Activated naive CD8-positive, alpha-beta T cell treated with anti-CD3 and anti-CD28 coated beads for 36 hours (primary cell): ENCODE data around the gene LHFPL4. TPM values are rescaled to one million over a fixed set of nuclear protein-coding genes. Genes with fewer than 3 reads are reported as not detected.
"Not testable (repeated sequence)": the region's sequence is repeated elsewhere in the genome, so short reads cannot be mapped to it uniquely, and the experiment has no call there.

Experiments used
- DNase-seq: peaks from one replicate; pipeline ENCODE4 v3.0.0; 2021
- H3K27ac Mint-ChIP-seq: one replicate; pipeline ENCODE4 v1.8.0; 2022; ENCODE audit warnings: mild to moderate bottlenecking, moderate library complexity, mixed read lengths
- H3K27me3 Mint-ChIP-seq: one replicate; pipeline ENCODE4 v1.8.0; 2022; ENCODE audit warnings: mild to moderate bottlenecking, mixed read lengths
- H3K36me3 Mint-ChIP-seq: one replicate; pipeline ENCODE4 v1.8.0; 2021; ENCODE audit warnings: mild to moderate bottlenecking, mixed read lengths
- H3K4me1 Mint-ChIP-seq: one replicate; pipeline ENCODE4 v1.8.0; 2021; ENCODE audit warnings: mixed read lengths
- H3K4me3 Mint-ChIP-seq: one replicate; pipeline ENCODE4 v1.8.0; 2022; ENCODE audit warnings: mild to moderate bottlenecking, moderate library complexity, mixed read lengths
- H3K9me3 Mint-ChIP-seq: one replicate; pipeline ENCODE4 v1.8.0; 2022; ENCODE audit warnings: mixed read lengths
- total RNA-seq, 2 experiments: library from RNA; stranded (reverse); gene quantifications; one replicate each; pipeline ENCODE4 v1.2.3, GENCODE V29; 2021

The LHFPL4 gene
- not detected for total RNA-seq

DNA sequence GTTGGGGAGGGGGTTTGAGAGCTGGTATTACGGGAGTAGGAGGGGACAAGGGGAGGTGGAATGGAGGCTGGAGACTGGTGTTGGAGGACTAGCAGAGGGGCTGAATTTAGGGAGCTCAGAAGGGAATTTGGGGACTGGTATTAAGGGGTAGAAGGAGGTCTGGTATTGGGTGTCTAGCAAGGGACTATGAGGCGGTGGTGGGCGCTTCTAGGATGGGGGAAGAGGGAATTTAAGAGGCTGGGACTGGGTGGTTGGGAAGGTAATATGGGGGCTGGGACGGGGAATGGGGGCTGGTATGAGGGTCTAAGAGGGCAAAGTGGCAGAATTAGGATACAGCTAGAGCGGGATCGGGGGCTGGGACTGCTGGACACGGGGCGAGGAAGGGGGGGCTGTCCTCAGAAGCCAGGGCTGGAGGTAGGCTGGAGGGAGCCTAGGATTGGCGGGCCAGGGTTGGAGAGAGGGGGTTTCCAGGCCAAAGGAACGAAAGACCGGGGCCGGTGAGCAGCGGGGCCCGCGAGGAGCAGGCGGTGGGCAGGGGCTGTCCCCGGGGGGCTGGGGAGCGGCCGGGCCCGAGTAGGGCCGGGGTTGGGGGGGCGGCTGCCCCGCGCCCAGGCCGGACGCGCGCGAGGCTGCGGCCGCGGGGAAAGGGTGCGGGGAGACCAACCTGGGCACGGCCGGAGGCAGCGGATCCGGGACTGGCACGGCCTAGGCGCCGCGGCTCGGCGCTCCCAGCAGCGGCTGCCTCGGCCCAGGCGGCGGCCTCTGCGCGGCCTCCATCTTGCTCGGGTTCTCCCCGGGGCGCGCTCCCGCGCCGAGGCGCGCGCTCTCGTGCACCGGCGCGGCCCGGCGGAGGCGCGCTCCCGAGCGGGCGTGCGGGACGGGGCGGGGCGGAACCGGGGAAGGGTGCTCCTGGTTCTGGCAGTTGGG, at the start of gene LHFPL4:
Gene LHFPL4, minus strand, starts transcription at position 802 of the 927 bp plus-strand sequence. CDS start 1,143 bp downstream, outside the sequence.
- Mint-ChIP-seq H3K9me3 (peaks cover 2% of the 10 kb centered on the region), H3K4me1 (peaks cover 5% of the 10 kb centered on the region), H3K36me3 (peaks cover 2% of the 10 kb centered on the region), H3K4me3 (no peak within 1 kb of the TSS), H3K27me3 (peaks cover 70% of the 10 kb centered on the region), H3K27ac (no peak within 1 kb of the TSS)
- DNase-seq = no peak

DNA sequence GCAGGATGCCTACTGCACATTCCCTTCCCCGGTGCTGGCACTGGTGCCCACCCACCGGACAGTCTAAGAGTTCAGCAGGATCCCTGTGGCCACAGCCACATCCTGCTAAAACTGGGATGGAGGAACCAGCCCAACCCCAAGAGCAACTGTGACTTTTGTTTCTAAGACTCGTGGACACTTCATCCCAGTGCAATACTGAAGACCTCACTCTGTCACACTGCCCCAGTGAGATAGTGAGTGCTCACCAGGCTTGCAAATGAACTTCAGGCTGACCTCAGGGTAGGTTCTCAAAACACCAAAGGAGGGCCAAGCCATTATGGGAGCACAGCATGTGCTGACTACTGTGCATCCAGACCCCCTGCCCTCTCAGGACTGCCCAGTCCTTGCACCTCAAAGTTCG, 49.0 kb upstream of the LHFPL4 start:
- Mint-ChIP-seq H3K27ac (no peak overlapping the region), H3K4me3 (no peak overlapping the region), H3K4me1 (peaks cover 2% of the 10 kb centered on the region), H3K36me3 (peaks cover 3% of the 10 kb centered on the region), H3K9me3 (peaks cover 5% of the 10 kb centered on the region), H3K27me3 (peaks cover 54% of the 10 kb centered on the region)
- no peak for DNase-seq

DNA sequence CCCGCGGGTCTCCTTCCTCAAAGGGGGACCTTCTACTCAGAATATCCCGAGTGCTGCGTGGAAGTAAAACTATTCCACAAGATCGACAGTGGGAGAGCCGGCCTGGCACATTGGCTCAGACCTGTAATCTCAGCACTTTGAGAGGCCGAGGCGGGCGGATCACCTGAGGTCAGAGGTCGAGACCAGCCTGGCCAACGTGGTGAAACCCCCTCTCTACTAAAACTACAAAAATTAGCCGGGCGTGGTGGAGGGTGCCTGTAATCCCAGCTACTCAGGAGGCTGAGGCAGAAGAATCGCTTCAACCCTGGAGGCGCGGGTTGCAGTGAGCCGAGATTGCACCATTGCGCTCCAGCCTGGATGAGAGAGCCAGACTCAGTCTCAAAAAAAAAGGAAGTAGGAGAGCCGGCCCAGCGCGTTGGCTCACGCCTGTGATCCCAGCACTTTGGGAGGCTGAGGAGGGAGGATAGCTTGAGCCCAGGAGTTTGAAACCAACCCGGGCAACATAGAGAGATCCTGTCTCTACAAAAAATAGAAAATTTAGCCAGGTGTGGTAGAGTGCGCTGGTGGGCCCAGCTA, 47.5 kb upstream of the LHFPL4 start:
- H3K27ac Mint-ChIP-seq, H3K9me3 Mint-ChIP-seq, DNase-seq, H3K4me1 Mint-ChIP-seq, H3K4me3 Mint-ChIP-seq, H3K36me3 Mint-ChIP-seq: not testable (repeated sequence)
- H3K27me3 Mint-ChIP-seq = peaks cover 56% of the 10 kb centered on the region

DNA sequence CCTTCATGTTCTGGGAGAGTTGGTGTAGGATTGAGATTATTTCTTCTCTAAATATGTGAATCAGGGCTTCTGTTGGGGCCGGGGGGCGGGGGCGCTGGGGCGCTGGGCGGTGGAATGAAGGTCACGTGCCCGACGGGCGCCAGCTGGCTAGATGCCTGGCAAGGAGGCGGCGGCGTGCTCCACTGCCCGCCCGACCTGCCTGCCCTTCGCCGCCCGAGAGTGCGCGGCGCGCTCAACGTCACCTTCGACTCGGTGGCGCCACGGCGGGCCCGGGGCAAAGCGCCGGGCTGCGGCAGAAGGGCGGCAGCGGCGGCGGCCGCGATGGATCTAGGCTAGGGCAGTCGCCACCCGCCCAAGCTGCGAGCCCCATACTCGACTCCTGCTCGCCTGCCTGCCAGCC, 47.0 kb upstream of the LHFPL4 start:
- no peak overlapping the region for H3K27ac Mint-ChIP-seq
- peaks cover 3% of the 10 kb centered on the region for H3K36me3 Mint-ChIP-seq
- peaks cover 2% of the 10 kb centered on the region for H3K4me1 Mint-ChIP-seq
- DNase-seq = peak; percentile 34
- no peak overlapping the region for H3K4me3 Mint-ChIP-seq
- peaks cover 3% of the 10 kb centered on the region for H3K9me3 Mint-ChIP-seq
- peaks cover 59% of the 10 kb centered on the region for H3K27me3 Mint-ChIP-seq

DNA sequence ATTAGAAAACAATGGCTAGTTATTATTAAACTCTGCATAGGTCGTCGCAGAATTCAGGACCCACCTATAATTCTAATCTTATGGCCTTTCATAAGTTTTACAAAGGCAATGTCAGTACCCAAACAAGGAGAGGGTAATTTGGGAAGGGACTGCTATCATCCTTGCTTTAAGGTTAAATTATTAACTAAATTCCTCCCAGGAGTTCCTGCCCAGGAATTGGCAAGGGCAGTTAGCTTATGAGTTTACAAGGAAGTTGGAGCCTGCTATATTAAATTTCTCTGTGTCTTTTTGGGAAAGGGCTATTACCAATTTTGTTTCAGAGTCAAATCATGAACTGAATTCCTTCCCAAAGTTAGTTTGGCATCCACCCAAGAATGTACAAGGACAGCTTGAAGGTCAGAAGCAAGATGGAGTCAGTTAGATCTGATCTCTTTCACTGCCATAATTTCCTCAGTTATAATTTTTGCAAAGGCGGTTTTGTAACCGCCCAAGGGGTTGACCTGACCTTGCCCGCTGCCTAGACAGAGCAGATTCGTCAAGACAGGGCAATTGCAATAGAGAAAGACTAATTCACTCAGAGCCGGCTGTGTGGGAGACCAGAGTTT, 45.3 kb upstream of the LHFPL4 start:
- H3K4me3 Mint-ChIP-seq = no peak overlapping the region
- no peaks in the 10 kb centered on the region for H3K9me3 Mint-ChIP-seq
- H3K27ac Mint-ChIP-seq = no peak overlapping the region
- DNase-seq = no peak
- peaks cover 2% of the 10 kb centered on the region for H3K4me1 Mint-ChIP-seq
- H3K27me3 Mint-ChIP-seq = peaks cover 56% of the 10 kb centered on the region
- H3K36me3 Mint-ChIP-seq = peaks cover 3% of the 10 kb centered on the region

DNA sequence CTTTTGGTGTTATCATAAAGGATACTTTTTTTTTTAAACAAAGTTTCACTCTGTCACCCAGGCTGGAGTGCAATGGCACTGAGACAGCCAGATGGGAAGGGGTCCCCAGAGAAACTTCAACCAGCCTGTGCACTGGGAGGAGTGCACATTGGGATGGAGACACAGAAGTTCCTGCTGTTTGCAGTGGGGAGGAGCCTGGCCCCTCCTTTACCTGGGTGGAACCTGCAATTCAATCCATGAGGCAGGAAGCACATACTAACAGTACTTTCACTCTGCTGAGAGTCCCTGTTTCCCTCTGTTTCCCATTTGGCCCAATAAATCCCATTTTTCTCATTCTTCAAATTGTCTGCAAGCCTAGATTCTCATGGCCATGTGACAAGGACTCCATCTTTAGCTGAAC, 42.3 kb upstream of the LHFPL4 start:
- Mint-ChIP-seq H3K27me3 (peaks cover 34% of the 10 kb centered on the region), H3K9me3 (no peaks in the 10 kb centered on the region), H3K27ac (no peak overlapping the region), H3K36me3 (no peaks in the 10 kb centered on the region), H3K4me3 (no peak overlapping the region), H3K4me1 (peaks cover 2% of the 10 kb centered on the region)
- DNase-seq = no peak

DNA sequence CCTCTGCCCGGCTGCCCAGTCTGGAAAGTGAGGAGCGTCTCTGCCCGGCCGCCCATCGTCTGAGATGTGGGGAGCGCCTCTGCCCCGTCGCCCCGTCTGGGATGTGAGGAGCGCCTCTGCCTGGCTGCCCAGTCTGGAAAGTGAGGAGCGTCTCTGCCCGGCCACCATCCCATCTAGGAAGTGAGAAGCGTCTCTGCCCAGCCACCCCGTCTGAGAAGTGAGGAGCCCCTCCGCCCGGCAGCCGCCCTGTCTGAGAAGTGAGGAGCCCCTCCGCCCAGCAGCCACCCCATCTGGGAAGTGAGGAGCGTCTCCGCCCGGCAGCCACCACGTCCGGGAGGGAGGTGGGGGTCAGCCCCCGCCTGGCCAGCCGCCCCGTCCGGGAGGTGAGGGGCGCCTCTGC, 38.2 kb upstream of the LHFPL4 start:
- not testable (repeated sequence) for H3K9me3 Mint-ChIP-seq, H3K36me3 Mint-ChIP-seq, H3K27ac Mint-ChIP-seq, H3K4me3 Mint-ChIP-seq, H3K4me1 Mint-ChIP-seq, DNase-seq
- H3K27me3 Mint-ChIP-seq = peaks cover 23% of the 10 kb centered on the region

DNA sequence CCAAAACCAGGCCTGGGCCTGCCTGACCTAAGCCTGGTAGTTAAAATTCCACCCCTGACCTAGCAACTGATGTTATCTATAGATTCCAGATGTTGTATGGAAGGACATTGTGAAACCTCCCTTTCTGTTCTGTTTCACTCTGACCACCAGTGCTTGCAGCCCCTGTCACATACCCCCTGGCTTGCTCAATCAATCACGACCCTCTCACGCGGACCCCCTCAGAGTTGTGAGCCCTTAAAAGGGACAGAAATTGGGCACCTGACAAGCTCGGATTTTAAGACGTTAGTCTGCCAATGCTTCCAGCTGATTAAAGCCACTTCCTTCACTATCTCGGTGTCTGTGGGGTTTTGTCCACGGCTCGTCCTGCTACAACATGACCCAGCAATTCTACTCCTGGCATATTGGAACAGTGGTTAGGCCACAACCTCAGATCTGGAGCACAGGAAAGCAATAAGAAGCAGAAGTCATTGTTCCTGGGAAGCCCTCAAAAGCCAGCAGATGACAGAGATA, 36.7 kb upstream of the LHFPL4 start:
- Mint-ChIP-seq H3K9me3 (no peaks in the 10 kb centered on the region), H3K36me3 (no peaks in the 10 kb centered on the region), H3K27me3 (peaks cover 16% of the 10 kb centered on the region), H3K4me3 (no peak overlapping the region), H3K27ac (no peak overlapping the region), H3K4me1 (no peaks in the 10 kb centered on the region)
- DNase-seq = no peak

DNA sequence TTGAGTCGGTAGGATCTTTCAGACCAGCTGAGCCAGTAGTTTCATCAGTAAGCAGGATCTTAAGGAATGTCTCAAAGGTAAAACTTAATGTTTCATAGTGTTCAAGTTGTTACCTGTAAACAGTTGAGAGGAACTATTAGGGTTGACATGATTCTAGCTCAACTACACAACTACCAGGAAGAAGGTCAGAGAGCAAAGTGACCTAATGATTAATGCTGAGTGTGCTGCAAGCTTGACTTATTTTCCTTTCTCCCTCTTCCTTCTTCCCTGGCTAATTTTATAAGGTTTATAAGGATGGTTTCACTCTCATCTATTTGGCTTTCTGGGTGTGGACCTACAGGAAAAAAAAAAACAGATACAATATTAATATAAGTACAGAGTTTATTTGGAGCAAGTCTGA, 30.2 kb upstream of the LHFPL4 start:
- peaks cover 5% of the 10 kb centered on the region for H3K9me3 Mint-ChIP-seq
- no peaks in the 10 kb centered on the region for H3K4me1 Mint-ChIP-seq
- H3K4me3 Mint-ChIP-seq = no peak overlapping the region
- DNase-seq = no peak
- no peaks in the 10 kb centered on the region for H3K27me3 Mint-ChIP-seq
- H3K36me3 Mint-ChIP-seq = no peaks in the 10 kb centered on the region
- H3K27ac Mint-ChIP-seq = no peak overlapping the region

DNA sequence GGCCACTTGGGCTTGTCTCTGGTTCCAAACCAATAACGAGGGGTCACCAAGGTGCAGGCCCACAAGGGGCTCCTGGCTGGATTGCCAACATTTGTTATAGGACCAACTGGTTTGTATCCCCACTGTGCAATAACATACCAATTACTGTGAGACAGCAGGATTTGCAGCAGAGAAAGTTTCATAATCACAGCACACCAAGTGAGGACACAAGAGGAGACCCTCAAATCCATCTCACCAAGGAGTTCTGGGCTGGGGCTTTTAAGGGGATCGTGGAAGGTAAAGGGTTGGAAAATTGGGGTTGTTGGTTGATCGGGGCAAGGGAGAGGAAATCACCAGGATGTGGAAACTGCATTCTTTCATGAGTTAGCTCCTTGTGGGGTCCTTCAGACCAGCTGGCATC, 29.7 kb upstream of the LHFPL4 start:
- DNase-seq = no peak
- Mint-ChIP-seq H3K4me3 (no peak overlapping the region), H3K27ac (no peak overlapping the region), H3K4me1 (no peaks in the 10 kb centered on the region), H3K27me3 (no peaks in the 10 kb centered on the region), H3K36me3 (no peaks in the 10 kb centered on the region), H3K9me3 (peaks cover 5% of the 10 kb centered on the region)

DNA sequence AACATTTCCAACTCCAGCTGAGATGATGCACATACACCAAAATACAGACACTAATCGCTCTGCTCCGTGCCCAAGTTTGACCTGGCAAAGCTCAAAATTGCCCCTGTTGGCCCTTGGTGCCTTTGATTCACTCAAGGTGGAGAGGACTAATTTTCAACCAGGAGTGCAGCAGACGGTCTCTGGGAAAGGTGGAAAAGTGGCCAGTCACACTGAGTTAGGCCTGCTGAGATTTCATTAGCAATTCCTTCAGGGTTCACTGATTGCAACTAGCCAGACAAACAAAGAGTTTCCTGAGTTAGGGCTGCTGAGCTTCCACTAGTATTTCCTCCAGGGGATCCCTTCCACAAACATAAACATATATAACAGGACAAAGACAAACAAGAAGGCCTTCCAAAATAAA, 28.7 kb upstream of the LHFPL4 start:
- H3K9me3 Mint-ChIP-seq = peaks cover 5% of the 10 kb centered on the region
- no peaks in the 10 kb centered on the region for H3K27me3 Mint-ChIP-seq
- H3K4me1 Mint-ChIP-seq = no peaks in the 10 kb centered on the region
- no peak for DNase-seq
- no peak overlapping the region for H3K4me3 Mint-ChIP-seq
- no peak overlapping the region for H3K27ac Mint-ChIP-seq
- H3K36me3 Mint-ChIP-seq = no peaks in the 10 kb centered on the region

DNA sequence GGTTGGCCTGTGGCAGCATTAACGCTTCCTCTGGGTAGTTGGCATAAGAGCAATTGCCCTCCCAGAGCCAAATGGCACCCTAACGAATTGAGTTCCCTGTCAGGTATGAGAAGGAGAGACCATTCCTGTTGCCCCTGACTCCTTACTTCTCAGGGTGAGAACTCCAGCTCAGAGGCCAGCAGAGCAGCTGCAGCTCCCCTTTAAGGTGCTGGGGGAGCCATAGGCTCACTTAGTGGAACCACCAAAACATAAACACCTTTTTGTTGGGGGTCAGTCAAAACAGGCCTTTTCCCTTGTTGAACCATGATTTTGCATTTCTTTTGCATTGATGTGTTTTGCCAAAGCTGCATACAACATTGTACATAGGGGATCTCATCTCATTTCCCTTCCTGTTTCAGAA, 28.1 kb upstream of the LHFPL4 start:
- Mint-ChIP-seq H3K36me3 (no peaks in the 10 kb centered on the region), H3K4me3 (no peak overlapping the region), H3K9me3 (peaks cover 5% of the 10 kb centered on the region), H3K4me1 (no peaks in the 10 kb centered on the region), H3K27ac (no peak overlapping the region), H3K27me3 (no peaks in the 10 kb centered on the region)
- DNase-seq = no peak

DNA sequence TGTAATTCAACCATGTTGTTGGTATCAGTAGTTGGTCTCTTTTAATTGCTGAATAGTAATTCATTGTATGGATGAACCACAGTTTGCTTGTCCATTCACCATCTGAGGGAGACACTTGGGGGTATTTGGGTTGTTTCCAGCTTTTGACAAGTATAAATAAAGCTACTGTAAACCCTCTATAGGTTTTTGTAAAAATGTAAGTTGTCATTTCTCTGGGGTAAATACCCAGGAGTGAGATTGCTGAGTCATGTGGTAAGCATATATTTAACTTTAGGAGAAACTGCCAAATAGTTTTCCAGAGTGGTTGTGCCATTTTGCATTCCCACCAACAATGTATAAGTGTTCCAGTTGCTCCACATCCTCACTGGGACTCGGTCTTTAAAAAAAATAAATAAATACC, 15.4 kb upstream of the LHFPL4 start:
- H3K36me3 Mint-ChIP-seq = no peaks in the 10 kb centered on the region

DNA sequence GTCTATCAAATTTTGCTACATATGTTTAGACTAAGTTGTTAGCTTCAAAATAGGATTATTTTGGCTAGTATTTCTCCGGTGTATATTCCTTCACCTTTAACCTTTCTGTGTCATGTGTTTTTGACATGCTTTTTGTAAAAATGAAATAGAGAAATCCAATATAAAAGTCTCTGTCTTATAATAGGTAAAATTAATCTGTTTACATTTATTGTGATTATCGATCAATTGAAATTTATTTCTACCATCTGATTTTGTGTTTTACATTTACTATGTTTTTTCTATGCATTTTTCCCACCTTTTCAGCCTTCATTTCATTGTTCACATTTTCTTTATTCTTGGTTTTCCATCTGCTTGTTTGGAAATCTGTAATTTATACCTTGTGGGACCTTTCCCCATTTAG, 11.7 kb upstream of the LHFPL4 start:
- no peaks in the 10 kb centered on the region for H3K4me1 Mint-ChIP-seq
- peaks cover 13% of the 10 kb centered on the region for H3K27me3 Mint-ChIP-seq
- H3K9me3 Mint-ChIP-seq = peaks cover 15% of the 10 kb centered on the region
- DNase-seq = no peak
- no peak overlapping the region for H3K4me3 Mint-ChIP-seq
- no peak overlapping the region for H3K27ac Mint-ChIP-seq
- no peaks in the 10 kb centered on the region for H3K36me3 Mint-ChIP-seq

More for the DNA sequence above, 15.4 kb upstream of the LHFPL4 start:
- no peaks in the 10 kb centered on the region for H3K4me1 Mint-ChIP-seq
- no peak for DNase-seq
- peaks cover 19% of the 10 kb centered on the region for H3K27me3 Mint-ChIP-seq
- peaks cover 13% of the 10 kb centered on the region for H3K9me3 Mint-ChIP-seq
- no peak overlapping the region for H3K4me3 Mint-ChIP-seq
- no peak overlapping the region for H3K27ac Mint-ChIP-seq

DNA sequence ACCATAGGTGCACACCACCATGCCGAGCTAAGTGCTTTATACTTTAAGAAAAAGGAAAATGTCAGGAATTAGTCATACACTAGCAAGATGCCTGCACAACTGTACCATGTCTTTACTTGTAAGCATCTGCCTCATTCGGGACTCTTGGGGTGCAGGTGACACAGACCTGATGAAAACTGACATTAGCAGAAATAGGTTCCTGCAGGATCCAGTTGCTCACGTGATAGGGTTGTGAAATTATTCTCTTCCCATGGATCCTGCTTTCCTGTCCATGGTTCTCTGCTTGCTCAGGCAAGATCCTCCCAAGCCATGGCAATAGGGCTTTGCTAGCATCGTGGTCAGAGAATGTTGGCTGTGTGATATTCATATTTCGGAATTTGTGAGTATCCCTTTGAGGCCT, 10.2 kb upstream of the LHFPL4 start:
- peaks cover 15% of the 10 kb centered on the region for H3K9me3 Mint-ChIP-seq
- no peak overlapping the region for H3K4me3 Mint-ChIP-seq
- peaks cover 10% of the 10 kb centered on the region for H3K27me3 Mint-ChIP-seq
- no peaks in the 10 kb centered on the region for H3K4me1 Mint-ChIP-seq
- H3K27ac Mint-ChIP-seq = no peak overlapping the region
- H3K36me3 Mint-ChIP-seq = no peaks in the 10 kb centered on the region
- DNase-seq = no peak
